Sigmoid colon (tissue), 7 donors: ENCODE data around the gene CALML6. TPM values are rescaled to one million over a fixed set of nuclear protein-coding genes. Genes with fewer than 3 reads are reported as not detected.
"Not testable (repeated sequence)": the region's sequence is repeated elsewhere in the genome, so short reads cannot be mapped to it uniquely, and the experiment has no call there.

Experiments
- DNase-seq: peaks from one replicate; pipeline ENCODE4 v3.0.0-alpha.2; 2019
- H3K27ac ChIP-seq, 4 donors: fragments of 200-600 bp; sonication (generic); one replicate each; pipeline ENCODE4 v1.5.1; 2016 to 2019; ENCODE audit warnings: mild to moderate bottlenecking in 1 of 4
- H3K27me3 ChIP-seq, 3 donors: fragments of 200-600 bp; sonication (generic); one replicate each; pipeline ENCODE4 v1.5.1; 2019; ENCODE audit warnings: mild to moderate bottlenecking in 1 of 3
- H3K36me3 ChIP-seq, 4 donors: fragments of 200-600 bp; sonication (generic); one replicate each; pipeline ENCODE4 v1.5.1; 2016 to 2019
- H3K4me1 ChIP-seq, 4 donors: fragments of 200-600 bp; sonication (generic); one replicate each; pipeline ENCODE4 v1.5.1; 2017 to 2019
- H3K4me3 ChIP-seq, 4 donors: fragments of 200-600 bp; sonication (generic); one replicate each; pipeline ENCODE4 v1.5.1; 2017 to 2019; ENCODE audit warnings: mild to moderate bottlenecking in 2 of 4, moderate library complexity in 1 of 4
- H3K9me3 ChIP-seq, 4 donors: fragments of 200-600 bp in 3 of 4; sonication (generic) in 3 of 4; one replicate each; pipeline versions ENCODE4 v1.5.1 to v1.6.1; 2013 to 2019
- CTCF ChIP-seq, 4 experiments: fragments of 450-650 bp in 3 of 4; fragments of 200-600 bp in 1 of 4; IDR thresholded peaks; one replicate each; pipeline ENCODE4 v1.5.1; 2016 to 2019; ENCODE audit warnings: antibody characterized with exemption in 4 of 4, mild to moderate bottlenecking in 3 of 4, moderate library complexity in 2 of 4
- EP300 ChIP-seq, 4 donors: sonication (generic); formaldehyde crosslinking; IDR thresholded peaks; one replicate each; pipeline ENCODE4 v1.6.1; 2017; ENCODE audit warnings: antibody characterized with exemption in 4 of 4
- POLR2A ChIP-seq, 2 donors: fragments of 450-650 bp; IDR thresholded peaks; one replicate each; pipeline ENCODE4 v1.6.1; 2016; ENCODE audit warnings: antibody characterized with exemption in 2 of 2, mild to moderate bottlenecking in 2 of 2, moderate library complexity in 2 of 2
- POLR2AphosphoS5 ChIP-seq, 4 donors: sonication (generic); formaldehyde crosslinking; IDR thresholded peaks; one replicate each; pipeline ENCODE4 v1.6.1; 2017; ENCODE audit warnings: antibody characterized with exemption in 4 of 4
- WGBS, 2 donors: extraction: QIAGEN DNeasy Blood & Tissue Kit; methylation state at CpG; one replicate each; pipeline ENCODE4 v1.1.7; 2013; 5-methylcytosine and 5-hydroxymethylcytosine counted together
- intact Hi-C: fragments of 100-400 bp; cut with DNase I; formaldehyde crosslinking; loops from one replicate; pipeline ENCODE4 v1.15.1; 2023
- polyA plus RNA-seq, 3 donors: library from polyadenylated mRNA; stranded (reverse); fragments of 200-250 nt; gene quantifications; one replicate each; pipeline ENCODE4 v1.2.3, GENCODE V29; 2013
- total RNA-seq, 4 donors: library from RNA; depleted of rRNA; stranded (reverse); fragments of >200 nt; gene quantifications; one replicate each; pipeline ENCODE4 v1.1.0, GENCODE V29; 2016
- donor health status: healthy with polysubstance abuse.
- donor health status: Bipolar disorder and iron deficiency.
- donor health status: healthy.

Gene CALML6
- total and polyA plus RNA-seq, 7 donors: 0.36 TPM; not detected in 5

- no peak for DNase-seq
- WGBS, 2 donors: 69 to 80% methylated on average over 33 of the region's 34 CpGs
- no peaks in the 10 kb centered on the region for H3K36me3 ChIP-seq
- no peak for TF ChIP-seq EP300 (IDR thresholded peaks at IDR 0.05)
- no peak for TF ChIP-seq POLR2AphosphoS5 (IDR thresholded peaks at IDR 0.05)
- no peak for TF ChIP-seq CTCF (IDR thresholded peaks at IDR 0.05)
- no peak for TF ChIP-seq POLR2A (IDR thresholded peaks at IDR 0.05)
- no peak overlapping the region for H3K4me3 ChIP-seq
- no peak overlapping the region for H3K27ac ChIP-seq
- no peaks in the 10 kb centered on the region for H3K9me3 ChIP-seq
- intact Hi-C loops: no loop called here
- H3K27me3 ChIP-seq: peaks cover 0 to 2% (median 0%) of the 10 kb centered on the region in 3 donors
- H3K4me1 ChIP-seq: no peaks in the 10 kb centered on the region
Observed at GRCh38 chr1:1928231-1929101, 13.4 kb downstream of the CALML6 start.

- no peak overlapping the region for H3K27ac ChIP-seq
- H3K27me3 ChIP-seq: peaks cover 0 to 8% (median 0%) of the 10 kb centered on the region in 3 donors
- TF ChIP-seq CTCF (IDR thresholded peaks at IDR 0.05) (no peak), POLR2AphosphoS5 (IDR thresholded peaks at IDR 0.05) (no peak), POLR2A (IDR thresholded peaks at IDR 0.05) (no peak), EP300 (IDR thresholded peaks at IDR 0.05) (no peak)
- DNase-seq: no peak
- no peak overlapping the region for H3K4me3 ChIP-seq
- H3K36me3 ChIP-seq: no peaks in the 10 kb centered on the region
- intact Hi-C loops: no loop called here
- no peaks in the 10 kb centered on the region for H3K4me1 ChIP-seq
- WGBS, 2 donors: 64 to 83% methylated on average over 10 of the region's 10 CpGs
- H3K9me3 ChIP-seq: no peaks in the 10 kb centered on the region
Observed at GRCh38 chr1:1929102-1929638, 14.1 kb downstream of the CALML6 start.

- Histone ChIP-seq H3K27ac (no peak overlapping the region), H3K4me3 (no peak overlapping the region), H3K9me3 (no peaks in the 10 kb centered on the region), H3K27me3 (peaks cover 0 to 8% (median 0%) of the 10 kb centered on the region in 3 donors), H3K4me1 (no peaks in the 10 kb centered on the region), H3K36me3 (no peaks in the 10 kb centered on the region)
- 82 to 90% methylated on average over 38 of the region's 38 CpGs for WGBS, 2 donors
- TF ChIP-seq POLR2A (IDR thresholded peaks at IDR 0.05) (no peak), CTCF (IDR thresholded peaks at IDR 0.05) (no peak), POLR2AphosphoS5 (IDR thresholded peaks at IDR 0.05) (no peak), EP300 (IDR thresholded peaks at IDR 0.05) (no peak)
- intact Hi-C loops: no loop called here
- DNase-seq: no peak
Observed at GRCh38 chr1:1929639-1930545, 14.8 kb downstream of the CALML6 start.

- H3K9me3 ChIP-seq, H3K4me3 ChIP-seq, H3K36me3 ChIP-seq, DNase-seq, H3K27ac ChIP-seq, intact Hi-C loops, H3K4me1 ChIP-seq: not testable (repeated sequence)
- H3K27me3 ChIP-seq: peaks cover 0 to 21% (median 0%) of the 10 kb centered on the region in 3 donors
- WGBS, 2 donors: 56 to 96% methylated on average over 5 to 19 of the region's 21 CpGs
Observed at GRCh38 chr1:1934848-1935247, 19.8 kb downstream of the CALML6 start.

GRCh38 chr1:1937061-1937460 is 22.0 kb downstream of the CALML6 start:
- H3K27ac ChIP-seq: no peak overlapping the region
- H3K4me3 ChIP-seq: no peak overlapping the region
- no peaks in the 10 kb centered on the region for H3K36me3 ChIP-seq
- no peaks in the 10 kb centered on the region for H3K9me3 ChIP-seq
- WGBS, 2 donors: 59 to 71% methylated on average over 15 of the region's 15 CpGs
- no peaks in the 10 kb centered on the region for H3K4me1 ChIP-seq
- peaks cover 0 to 27% (median 0%) of the 10 kb centered on the region in 3 donors for H3K27me3 ChIP-seq
- intact Hi-C loops: no loop called here
- TF ChIP-seq EP300 (IDR thresholded peaks at IDR 0.05) (no peak), CTCF (IDR thresholded peaks at IDR 0.05) (no peak), POLR2A (IDR thresholded peaks at IDR 0.05) (no peak), POLR2AphosphoS5 (IDR thresholded peaks at IDR 0.05) (no peak)
- DNase-seq: no peak
